Progenitor cell of endocrine pancreas (in vitro differentiated cells): Measurements from ENCODE around the gene SREBF2. TPM values are rescaled to one million over a fixed set of nuclear protein-coding genes. Genes with fewer than 3 reads are reported as not detected.

ENCODE experiments used
- DNase-seq: peaks from one replicate; pipeline ENCODE4 v3.0.0; 2021; ENCODE audit warnings: low spot score; ENCODE audit not compliant: unreplicated experiment
- H3K27ac Mint-ChIP-seq: 2 replicates; pipeline ENCODE4 v1.8.0; 2021; ENCODE audit warnings: mild to moderate bottlenecking, moderate library complexity, mixed read lengths
- H3K27me3 Mint-ChIP-seq: 2 replicates; pipeline ENCODE4 v1.8.0; 2021; ENCODE audit warnings: mixed read lengths
- H3K36me3 Mint-ChIP-seq: 2 replicates; pipeline ENCODE4 v1.8.0; 2022; ENCODE audit warnings: mixed read lengths; ENCODE audit not compliant: insufficient read depth
- H3K4me1 Mint-ChIP-seq: 2 replicates; pipeline ENCODE4 v1.8.0; 2021; ENCODE audit warnings: low read depth, mixed read lengths
- H3K4me3 Mint-ChIP-seq: 2 replicates; pipeline ENCODE4 v1.8.0; 2021; ENCODE audit warnings: low read depth, mild to moderate bottlenecking, moderate library complexity, mixed read lengths
- H3K9me3 Mint-ChIP-seq: 2 replicates; pipeline ENCODE4 v1.8.0; 2021; ENCODE audit warnings: low read depth, mixed read lengths
- total RNA-seq: library from RNA; stranded (reverse); gene quantifications from 2 replicates; pipeline ENCODE4 v1.2.1, GENCODE V29; 2021
- TF ChIP-seq, protein P1 (sequence below): fragments of 200-600 bp; sonication (generic); IDR thresholded peaks from one replicate; pipeline ENCODE4 v1.5.0; 2021; ENCODE audit warnings: antibody characterized with exemption, mild to moderate bottlenecking; ENCODE audit not compliant: unreplicated experiment

The SREBF2 gene
- total RNA-seq, 1 donor from 2014 or later: 156 TPM

DNA sequence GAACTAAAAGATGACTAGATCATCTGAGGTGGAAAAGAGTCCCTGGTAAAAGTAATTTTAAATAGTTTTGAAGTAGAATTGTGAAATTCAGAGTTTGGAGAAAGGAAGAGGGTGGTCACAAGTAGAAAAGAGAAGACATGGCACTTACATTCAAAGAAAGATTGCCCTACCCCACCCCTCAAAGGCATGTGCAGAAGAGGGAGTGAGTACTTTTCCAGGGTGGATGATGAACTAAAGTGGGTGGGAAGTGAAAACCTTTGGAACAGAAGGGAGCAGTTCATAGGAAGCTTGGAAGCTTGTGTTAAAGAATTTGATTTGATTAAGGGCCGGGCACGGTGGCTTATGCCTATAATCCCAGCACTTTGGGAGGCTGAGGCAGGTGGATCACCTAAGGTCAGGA lies 23.6 kb downstream of the SREBF2 start:
- TF ChIP-seq, protein P1, sequence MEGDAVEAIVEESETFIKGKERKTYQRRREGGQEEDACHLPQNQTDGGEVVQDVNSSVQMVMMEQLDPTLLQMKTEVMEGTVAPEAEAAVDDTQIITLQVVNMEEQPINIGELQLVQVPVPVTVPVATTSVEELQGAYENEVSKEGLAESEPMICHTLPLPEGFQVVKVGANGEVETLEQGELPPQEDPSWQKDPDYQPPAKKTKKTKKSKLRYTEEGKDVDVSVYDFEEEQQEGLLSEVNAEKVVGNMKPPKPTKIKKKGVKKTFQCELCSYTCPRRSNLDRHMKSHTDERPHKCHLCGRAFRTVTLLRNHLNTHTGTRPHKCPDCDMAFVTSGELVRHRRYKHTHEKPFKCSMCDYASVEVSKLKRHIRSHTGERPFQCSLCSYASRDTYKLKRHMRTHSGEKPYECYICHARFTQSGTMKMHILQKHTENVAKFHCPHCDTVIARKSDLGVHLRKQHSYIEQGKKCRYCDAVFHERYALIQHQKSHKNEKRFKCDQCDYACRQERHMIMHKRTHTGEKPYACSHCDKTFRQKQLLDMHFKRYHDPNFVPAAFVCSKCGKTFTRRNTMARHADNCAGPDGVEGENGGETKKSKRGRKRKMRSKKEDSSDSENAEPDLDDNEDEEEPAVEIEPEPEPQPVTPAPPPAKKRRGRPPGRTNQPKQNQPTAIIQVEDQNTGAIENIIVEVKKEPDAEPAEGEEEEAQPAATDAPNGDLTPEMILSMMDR: no peak
- no peaks in the 10 kb centered on the region for H3K9me3 Mint-ChIP-seq
- H3K36me3 Mint-ChIP-seq: peaks cover 2% of the 10 kb centered on the region
- no peaks in the 10 kb centered on the region for H3K27me3 Mint-ChIP-seq
- H3K4me3 Mint-ChIP-seq: no peak overlapping the region
- H3K4me1 Mint-ChIP-seq: peaks cover 6% of the 10 kb centered on the region
- DNase-seq: no peak
- H3K27ac Mint-ChIP-seq: peak overlapping the region; percentile 82

DNA sequence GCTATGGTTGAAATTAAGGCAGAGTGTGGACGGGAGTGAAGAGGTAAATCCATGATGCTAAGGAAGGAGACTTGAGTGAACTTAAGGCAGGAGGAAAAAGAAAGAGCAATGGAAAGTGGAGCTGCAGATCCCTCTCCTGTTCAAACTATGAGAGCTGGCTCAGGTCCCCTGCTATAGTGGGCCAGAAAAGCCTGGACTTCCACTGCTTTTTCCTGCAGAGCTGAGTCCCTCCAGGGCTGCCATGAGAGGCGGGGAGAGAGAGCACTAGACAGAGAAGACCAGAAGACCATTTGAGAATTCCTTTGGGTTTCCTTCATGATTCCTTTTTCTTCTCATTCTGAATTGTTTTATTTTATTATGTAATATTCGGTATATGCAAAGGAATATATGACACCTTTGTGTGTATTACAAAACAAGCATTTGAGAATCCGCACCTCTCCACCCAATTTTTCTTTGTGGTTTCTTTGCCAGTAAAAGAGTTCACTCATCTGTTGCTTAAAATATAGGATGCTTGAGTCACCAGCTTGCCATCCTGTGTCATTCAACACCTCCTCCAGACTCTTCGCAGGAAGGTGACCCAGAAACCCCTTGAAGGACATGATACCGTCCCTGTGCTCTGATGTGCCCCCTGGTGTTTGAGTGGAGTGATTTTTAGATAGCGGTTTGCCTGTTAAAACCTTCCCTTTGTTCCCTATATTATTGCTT lies 24.4 kb downstream of the SREBF2 start:
- TF ChIP-seq, protein P1: peak; percentile 59
- peaks cover 8% of the 10 kb centered on the region for H3K4me1 Mint-ChIP-seq
- DNase-seq: no peak
- no peak overlapping the region for H3K4me3 Mint-ChIP-seq
- no peaks in the 10 kb centered on the region for H3K9me3 Mint-ChIP-seq
- peak overlapping the region; percentile 52 for H3K27ac Mint-ChIP-seq
- H3K27me3 Mint-ChIP-seq: no peaks in the 10 kb centered on the region
- peaks cover 2% of the 10 kb centered on the region for H3K36me3 Mint-ChIP-seq

DNA sequence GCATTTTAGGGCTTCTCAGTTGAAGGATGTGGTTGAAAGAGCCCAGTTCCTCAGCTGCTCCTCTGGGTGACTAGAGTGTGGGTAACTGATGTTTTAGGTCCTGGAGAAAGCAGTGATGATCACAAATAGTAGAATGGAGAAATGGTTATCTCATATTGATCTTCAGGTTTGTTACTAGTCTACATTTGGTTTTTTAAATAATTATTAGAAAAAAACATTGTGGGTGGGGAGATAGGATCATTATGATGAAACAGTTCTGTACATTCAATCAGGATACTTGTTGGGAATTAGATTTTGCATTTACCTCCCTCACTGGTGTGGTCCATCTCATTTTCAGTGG lies 24.9 kb downstream of the SREBF2 start:
- peaks cover 8% of the 10 kb centered on the region for H3K4me1 Mint-ChIP-seq

DNA sequence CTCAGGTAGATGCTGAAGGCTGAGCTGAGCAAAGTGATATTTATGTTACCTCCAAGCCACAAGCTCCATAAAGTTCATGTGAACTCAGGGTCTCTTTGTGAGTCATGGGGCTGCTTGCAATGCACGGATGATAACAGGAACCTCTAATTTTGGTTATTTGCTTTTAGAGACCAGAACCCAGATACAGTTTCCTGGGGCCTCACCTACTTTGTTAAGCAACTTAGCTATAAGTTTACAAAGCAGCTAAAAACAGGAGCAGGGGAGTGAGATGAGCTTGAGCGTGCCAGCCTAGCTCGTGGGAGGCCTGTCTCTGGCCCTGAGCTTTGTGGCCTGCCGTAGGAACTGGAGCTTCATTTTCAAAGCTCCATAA lies 29.2 kb downstream of the SREBF2 start:
- Mint-ChIP-seq H3K9me3 (no peaks in the 10 kb centered on the region), H3K4me1 (peaks cover 7% of the 10 kb centered on the region), H3K36me3 (peaks cover 6% of the 10 kb centered on the region), H3K4me3 (no peak overlapping the region), H3K27ac (no peak overlapping the region), H3K27me3 (no peaks in the 10 kb centered on the region)
- no peak for DNase-seq
- TF ChIP-seq, protein P1: no peak

More for the DNA sequence above, 24.9 kb downstream of the SREBF2 start:
- H3K27ac Mint-ChIP-seq: peak overlapping the region; percentile 52
- TF ChIP-seq, protein P1: no peak
- DNase-seq: no peak
- H3K27me3 Mint-ChIP-seq: no peaks in the 10 kb centered on the region
- no peak overlapping the region for H3K4me3 Mint-ChIP-seq
- no peaks in the 10 kb centered on the region for H3K9me3 Mint-ChIP-seq
- H3K36me3 Mint-ChIP-seq: no peaks in the 10 kb centered on the region

DNA sequence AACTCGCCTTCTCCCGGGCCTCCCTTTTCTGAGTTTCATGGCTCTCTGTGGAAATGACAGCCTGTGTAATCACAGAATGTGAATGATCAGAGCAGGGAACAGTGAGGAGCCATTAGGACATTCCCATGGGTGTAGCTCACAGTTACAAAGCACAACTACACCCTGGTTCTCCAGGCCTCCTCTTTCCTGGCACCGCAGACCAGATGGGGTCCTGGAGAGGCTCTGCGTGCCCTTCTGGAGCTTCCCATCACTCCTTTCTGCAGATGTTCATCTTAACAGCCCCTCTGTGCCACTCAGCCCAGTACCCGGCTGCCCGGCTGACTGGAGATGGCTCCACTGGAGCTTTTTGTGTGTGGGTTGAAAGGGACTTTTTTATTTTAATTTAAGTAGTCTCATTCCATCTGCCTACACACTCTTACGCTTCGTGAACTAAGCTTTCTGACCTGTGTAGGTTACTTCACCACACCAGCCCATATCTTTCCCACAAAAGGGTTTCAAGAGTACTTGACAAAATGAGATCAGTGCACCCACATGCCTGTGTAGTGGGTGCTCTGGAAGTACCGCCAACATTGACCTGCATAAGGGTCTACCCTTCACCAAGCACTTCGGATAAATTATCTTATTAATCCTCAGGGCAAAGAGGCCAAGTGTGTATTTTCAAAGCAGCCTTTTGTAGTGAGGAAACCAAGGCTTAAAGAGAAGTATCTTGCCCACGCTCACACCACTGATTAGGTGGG lies 29.8 kb downstream of the SREBF2 start:
- DNase-seq: no peak
- H3K27ac Mint-ChIP-seq: peak overlapping the region; percentile 45
- no peak overlapping the region for H3K4me3 Mint-ChIP-seq
- no peaks in the 10 kb centered on the region for H3K9me3 Mint-ChIP-seq
- TF ChIP-seq, protein P1: no peak
- no peaks in the 10 kb centered on the region for H3K27me3 Mint-ChIP-seq
- peaks cover 6% of the 10 kb centered on the region for H3K36me3 Mint-ChIP-seq
- H3K4me1 Mint-ChIP-seq: peaks cover 6% of the 10 kb centered on the region
